ENCODE results near the gene FANCI. TPM values are rescaled to one million over a fixed set of nuclear protein-coding genes. Genes with fewer than 3 reads are reported as not detected.

FANCI gene
- total RNA-seq, 4 donors from 2014 or later = 0.80 to 3.3 (median 2.7) TPM

DNA sequence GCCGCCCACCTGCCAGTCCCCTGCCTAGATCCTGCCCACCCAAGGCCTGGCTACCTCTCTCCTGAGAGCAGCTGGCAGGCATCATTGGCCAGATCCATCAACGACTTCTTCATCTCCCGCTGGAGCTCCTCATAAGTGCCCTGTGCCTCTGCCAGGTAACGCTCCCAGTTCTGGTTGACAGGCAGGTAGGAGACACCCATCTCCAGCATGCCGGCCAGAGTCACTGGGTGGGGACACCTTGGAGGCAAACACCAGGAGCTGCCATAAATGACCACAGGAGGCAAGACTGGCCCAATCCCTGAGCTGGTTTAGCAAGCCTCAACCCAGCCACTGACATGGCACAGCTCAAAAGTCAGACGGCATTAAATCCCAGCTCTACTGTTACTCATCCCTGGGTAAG is 83.3 kb downstream of the FANCI start:
- H3K4me1 ChIP-seq = peaks cover 13 to 21% of the 10 kb centered on the region in 2 donors
- in situ Hi-C loops (cut with MboI; ENCODE audit: low sequenced_read_pairs in 4 of 4) (no loop called here), intact Hi-C loops (cut with DNase I; ENCODE audit: low total_unique reads) (no loop called here)
- no peaks in the 10 kb centered on the region for H3K27me3 ChIP-seq
- peaks cover 0 to 97% of the 10 kb centered on the region in 2 donors for H3K36me3 ChIP-seq
- no peak overlapping the region for H3K4me3 ChIP-seq
- no peak for TF ChIP-seq CTCF (IDR thresholded peaks at IDR 0.05 in 4 of 5, conservative IDR thresholded peaks at IDR 0.05 in 1 of 5)
- H3K9me3 ChIP-seq = no peaks in the 10 kb centered on the region
- H3K27ac ChIP-seq = no peak overlapping the region
- DNase-seq = no peak
- ATAC-seq = no peak

DNA sequence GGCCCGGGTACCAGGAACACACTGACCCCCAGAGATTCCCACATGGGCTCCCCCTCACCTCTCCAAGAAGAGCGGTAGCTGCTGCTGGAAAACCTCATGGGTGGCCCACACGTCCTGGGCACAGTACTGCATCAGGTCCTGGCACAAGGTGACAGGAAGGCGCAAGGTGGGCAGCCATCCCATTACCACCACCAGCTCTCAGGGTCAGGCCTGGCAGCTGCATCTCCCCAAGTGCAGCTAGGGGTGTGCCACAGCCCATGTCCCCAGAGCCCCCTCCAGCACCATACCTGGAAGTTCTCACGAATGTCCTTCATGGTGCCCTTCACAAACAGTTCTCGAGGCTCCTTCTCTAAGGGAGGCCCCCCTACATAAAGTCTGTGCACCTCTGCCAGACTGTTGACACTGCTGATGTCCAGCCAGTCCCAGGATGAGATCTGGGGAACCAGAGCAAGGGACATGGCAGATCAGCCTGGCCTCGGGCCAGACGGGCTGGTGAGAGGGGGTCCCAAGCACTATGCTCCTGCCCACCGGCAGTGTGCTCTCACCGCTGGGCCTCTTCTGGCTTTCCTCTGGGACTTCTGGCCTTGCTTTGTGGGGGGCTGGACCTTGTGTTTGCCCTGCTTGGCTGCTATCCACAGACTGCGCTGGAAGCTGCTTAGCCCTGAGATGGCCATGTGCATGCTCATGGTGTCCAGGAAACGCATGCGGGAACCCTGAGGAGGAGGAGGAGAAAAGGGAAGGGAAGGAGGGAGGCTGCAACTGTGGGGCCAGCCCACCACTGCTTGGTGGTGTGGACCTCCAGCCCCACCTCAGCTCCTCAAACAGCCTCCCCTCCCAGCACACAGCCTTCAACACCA is 84.8 kb downstream of the FANCI start:
- Histone ChIP-seq H3K27me3 (no peaks in the 10 kb centered on the region), H3K27ac (no peak overlapping the region), H3K9me3 (no peaks in the 10 kb centered on the region), H3K36me3 (peaks cover 0 to 95% of the 10 kb centered on the region in 2 donors), H3K4me1 (peaks cover 22 to 34% of the 10 kb centered on the region in 2 donors), H3K4me3 (no peak overlapping the region)
- in situ Hi-C loops (cut with MboI; ENCODE audit: low sequenced_read_pairs in 4 of 4) (no loop called here), intact Hi-C loops (cut with DNase I; ENCODE audit: low total_unique reads) (no loop called here)
- DNase-seq (no peak), ATAC-seq (no peak)
- TF ChIP-seq CTCF (IDR thresholded peaks at IDR 0.05 in 4 of 5, conservative IDR thresholded peaks at IDR 0.05 in 1 of 5) (no peak), POLR2A (IDR thresholded peaks at IDR 0.05) (no peak)

DNA sequence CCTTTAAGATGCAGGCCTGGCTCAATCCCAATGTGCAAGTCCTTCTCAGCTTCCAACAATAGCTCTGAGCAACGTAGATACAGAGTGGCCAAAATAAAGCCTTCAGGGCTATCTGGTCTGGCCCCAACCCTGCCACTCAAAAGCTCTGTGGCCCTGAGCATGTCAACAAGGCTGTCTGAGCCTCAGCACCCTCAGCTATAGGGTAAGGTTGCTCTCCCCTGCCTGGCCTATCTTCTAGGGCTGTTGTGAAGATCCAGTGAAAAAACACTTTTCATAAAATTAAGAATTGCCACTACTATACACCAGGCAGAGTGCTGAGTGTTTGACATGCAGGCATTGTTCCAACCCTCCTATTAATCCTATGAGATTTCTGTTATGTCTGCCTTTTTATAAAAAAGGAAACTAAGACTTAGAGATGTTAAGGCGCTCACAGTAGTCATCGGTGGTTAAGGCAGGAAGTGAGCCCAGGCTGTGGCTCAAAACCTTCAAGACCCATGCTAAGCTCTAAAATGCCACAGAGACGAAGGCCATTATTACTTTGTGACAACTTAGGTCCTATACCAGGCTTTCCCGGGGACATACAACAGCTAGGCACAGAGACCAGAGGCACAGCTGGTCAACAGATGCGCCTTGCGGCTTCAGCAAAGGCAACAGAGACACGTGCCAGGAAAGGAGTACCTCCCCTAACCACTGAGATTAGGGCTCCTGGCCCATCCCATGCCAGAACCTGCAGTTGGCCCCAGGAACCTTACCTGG is 85.7 kb downstream of the FANCI start:
- no peak overlapping the region for H3K27ac ChIP-seq
- intact Hi-C loops (cut with DNase I; ENCODE audit: low total_unique reads) (loop anchor here (5.0 to 10.0 kb wide), 3 partner anchors 422 to 1665 kb away; partner anchors contain the start of genes AEN and PRC1), in situ Hi-C loops (cut with MboI; ENCODE audit: low sequenced_read_pairs in 4 of 4) (no loop called here)
- H3K36me3 ChIP-seq = peaks cover 0 to 86% of the 10 kb centered on the region in 2 donors
- TF ChIP-seq CTCF (IDR thresholded peaks at IDR 0.05 in 4 of 5, conservative IDR thresholded peaks at IDR 0.05 in 1 of 5) = no peak
- no peak for TF ChIP-seq POLR2A (IDR thresholded peaks at IDR 0.05)
- H3K9me3 ChIP-seq = no peaks in the 10 kb centered on the region
- H3K4me1 ChIP-seq = peaks cover 22 to 39% of the 10 kb centered on the region in 2 donors
- DNase-seq (no peak), ATAC-seq (no peak)
- no peaks in the 10 kb centered on the region for H3K27me3 ChIP-seq
- H3K4me3 ChIP-seq = no peak overlapping the region

DNA sequence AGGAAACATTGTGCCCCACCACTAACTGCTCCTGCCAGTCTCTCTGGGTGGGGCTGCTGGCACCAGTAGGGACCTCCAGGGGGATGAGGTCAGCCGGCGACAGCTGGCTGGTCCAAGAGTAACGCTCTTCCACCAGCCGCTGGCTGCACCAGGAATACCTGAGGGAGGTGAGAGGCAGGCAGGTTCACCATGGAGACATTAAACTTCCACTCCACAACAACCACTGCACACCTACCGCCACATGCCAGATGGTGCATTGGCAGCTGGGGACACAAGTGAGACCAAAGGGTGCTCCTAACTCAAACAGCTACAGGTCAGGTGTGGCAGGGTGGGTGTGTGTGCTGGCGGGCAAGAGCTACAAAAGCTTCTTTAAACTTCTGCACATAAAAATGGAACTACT is 86.3 kb downstream of the FANCI start:
- no peak overlapping the region for H3K27ac ChIP-seq
- H3K27me3 ChIP-seq = no peaks in the 10 kb centered on the region
- ATAC-seq (no peak), DNase-seq (no peak)
- H3K36me3 ChIP-seq = peaks cover 0 to 83% of the 10 kb centered on the region in 2 donors
- H3K9me3 ChIP-seq = no peaks in the 10 kb centered on the region
- in situ Hi-C loops (cut with MboI; ENCODE audit: low sequenced_read_pairs in 4 of 4) (no loop called here), intact Hi-C loops (cut with DNase I; ENCODE audit: low total_unique reads) (loop anchor here (5.0 to 10.0 kb wide), 3 partner anchors 423 to 1665 kb away; partner anchors contain the start of genes AEN and PRC1)
- H3K4me1 ChIP-seq = peaks cover 22 to 40% of the 10 kb centered on the region in 2 donors
- TF ChIP-seq CTCF (IDR thresholded peaks at IDR 0.05 in 4 of 5, conservative IDR thresholded peaks at IDR 0.05 in 1 of 5) (no peak), POLR2A (IDR thresholded peaks at IDR 0.05) (no peak)
- H3K4me3 ChIP-seq = no peak overlapping the region

Data from gastrocnemius medialis (tissue), 4 donors.